GM18499 (cell line): ENCODE measurements around the gene TCOF1.
A peak's percentile ranks its signal among the peaks of the same experiment; 100 is the strongest.

Experiments
- ATAC-seq: cut with Tn5 transposase; IDR thresholded peaks from one replicate; pipeline ENCODE4 v1.9.1; 2021; ENCODE audit warnings: moderate number of reproducible peaks; ENCODE audit not compliant: insufficient read depth, unreplicated experiment

TCOF1 gene

DNA sequence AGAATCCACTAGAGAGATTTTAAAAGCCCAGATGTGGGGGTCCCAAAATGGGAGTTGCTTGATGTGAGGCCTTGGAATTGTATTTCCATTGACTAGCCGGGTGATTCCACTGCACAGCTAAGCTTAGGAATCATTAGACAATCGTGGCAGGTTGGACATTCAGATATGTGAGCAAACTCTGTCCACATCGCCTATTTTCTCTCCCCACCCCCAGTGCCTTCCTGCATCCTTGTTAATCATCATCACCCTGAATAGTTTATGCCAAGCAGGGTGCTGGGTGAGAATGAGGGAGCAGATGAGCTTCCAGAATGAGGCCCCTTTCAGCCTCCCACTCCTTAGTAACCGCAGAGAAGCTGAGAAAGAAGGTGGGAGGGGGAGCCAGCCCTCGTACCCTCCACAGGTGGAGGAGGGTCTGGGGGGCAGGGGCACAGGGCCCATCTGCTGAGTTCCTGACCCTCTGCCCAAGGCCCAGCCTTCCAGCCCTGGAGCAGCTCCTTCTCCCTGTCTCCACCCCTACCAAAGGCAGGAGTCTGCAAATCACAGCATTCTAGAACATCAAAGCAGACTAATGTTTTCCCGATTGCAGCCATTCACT lies 7.7 kb upstream of the TCOF1 start:
- ATAC-seq = no peak

- no peak for ATAC-seq
Measured at GRCh38 chr5:150350524-150351344, 6.8 kb upstream of the TCOF1 start.

DNA sequence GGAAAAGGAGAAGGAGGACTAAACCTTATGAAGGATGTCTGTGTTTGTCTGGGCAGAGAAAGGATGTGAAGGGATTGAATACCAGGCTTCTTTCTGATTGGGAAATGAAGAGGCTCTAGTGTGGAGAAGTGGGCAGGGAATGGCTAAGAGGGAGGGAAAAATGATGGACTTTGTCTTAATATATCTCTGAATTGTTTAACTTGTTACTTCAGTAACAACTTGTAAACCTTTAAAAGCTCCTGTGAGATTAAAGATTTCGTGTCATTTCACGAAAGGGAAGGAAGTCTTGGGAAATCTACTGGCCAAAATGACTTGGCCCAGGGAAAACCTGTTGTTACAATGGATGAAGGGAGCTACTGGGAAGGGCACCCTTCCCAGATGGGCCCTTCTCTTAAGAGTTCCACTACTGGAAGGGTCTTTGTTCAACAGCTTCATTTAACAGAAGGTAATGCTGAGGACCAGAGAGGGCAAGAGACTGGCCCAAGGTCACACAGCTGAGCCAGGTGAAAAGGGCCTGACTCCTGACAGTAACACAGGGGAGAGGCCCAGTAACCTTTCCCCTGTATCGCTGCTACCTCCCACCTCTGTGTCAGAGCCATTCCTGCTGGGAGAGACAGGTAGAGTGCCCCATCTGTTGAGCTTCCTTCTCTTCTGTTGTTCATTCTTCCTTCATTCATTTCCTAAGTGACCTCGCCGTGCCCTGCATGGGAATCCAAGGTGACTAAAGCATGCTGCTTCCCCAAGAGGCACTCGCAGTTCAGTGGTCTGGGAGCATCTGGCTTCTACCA lies 5.1 kb upstream of the TCOF1 start:
- ATAC-seq = no peak

DNA sequence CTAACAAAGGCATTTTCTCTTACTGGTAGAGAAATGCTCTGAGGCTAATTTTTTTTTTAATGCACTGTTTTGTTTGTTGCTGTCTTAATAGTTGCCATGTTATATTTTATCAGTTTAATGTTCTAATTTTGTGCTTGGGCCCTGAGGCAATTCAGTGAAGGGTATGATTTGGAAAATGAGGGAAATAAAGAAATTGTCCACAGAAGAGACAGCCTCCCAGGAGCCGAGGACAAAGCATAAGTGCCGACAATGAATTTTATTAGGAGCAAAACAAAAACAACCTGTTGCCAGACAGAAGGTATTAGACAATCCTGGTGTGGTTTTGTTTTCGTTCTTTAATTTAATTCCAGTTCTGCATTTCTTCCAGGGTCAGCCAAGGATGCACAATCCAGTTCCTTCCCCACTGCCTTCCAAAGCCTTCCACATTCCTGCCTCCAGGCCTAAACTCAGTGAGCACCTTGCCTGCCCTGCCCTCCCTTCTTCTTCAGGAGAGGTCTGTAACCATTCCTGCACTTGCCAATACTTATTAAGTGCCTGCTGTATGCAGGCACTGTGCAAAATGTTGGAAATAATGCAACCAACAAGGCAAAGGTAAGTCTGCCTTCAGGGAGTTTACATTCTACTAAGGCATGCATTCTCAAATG lies 4.3 kb upstream of the TCOF1 start:
- ATAC-seq = no peak

DNA sequence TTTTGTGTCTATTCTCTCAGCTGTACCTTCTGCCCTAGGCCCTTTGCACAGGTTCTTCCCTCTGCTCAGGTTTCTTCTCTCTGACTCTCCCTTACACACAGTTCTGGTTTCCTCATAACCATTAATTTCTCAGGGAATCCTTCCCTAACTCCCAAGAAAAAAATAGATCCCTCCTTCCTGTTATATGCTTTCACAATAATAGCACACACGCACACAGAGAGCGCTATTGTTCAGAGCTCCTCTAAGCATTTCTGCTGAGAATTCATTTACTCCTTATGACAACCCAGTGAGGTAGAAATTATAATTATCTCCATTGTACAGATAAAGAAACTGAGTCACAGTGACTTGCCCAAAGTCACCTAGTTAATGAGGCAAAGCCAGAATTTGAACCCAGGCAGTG lies 1.7 kb upstream of the TCOF1 start:
- ATAC-seq = no peak

DNA sequence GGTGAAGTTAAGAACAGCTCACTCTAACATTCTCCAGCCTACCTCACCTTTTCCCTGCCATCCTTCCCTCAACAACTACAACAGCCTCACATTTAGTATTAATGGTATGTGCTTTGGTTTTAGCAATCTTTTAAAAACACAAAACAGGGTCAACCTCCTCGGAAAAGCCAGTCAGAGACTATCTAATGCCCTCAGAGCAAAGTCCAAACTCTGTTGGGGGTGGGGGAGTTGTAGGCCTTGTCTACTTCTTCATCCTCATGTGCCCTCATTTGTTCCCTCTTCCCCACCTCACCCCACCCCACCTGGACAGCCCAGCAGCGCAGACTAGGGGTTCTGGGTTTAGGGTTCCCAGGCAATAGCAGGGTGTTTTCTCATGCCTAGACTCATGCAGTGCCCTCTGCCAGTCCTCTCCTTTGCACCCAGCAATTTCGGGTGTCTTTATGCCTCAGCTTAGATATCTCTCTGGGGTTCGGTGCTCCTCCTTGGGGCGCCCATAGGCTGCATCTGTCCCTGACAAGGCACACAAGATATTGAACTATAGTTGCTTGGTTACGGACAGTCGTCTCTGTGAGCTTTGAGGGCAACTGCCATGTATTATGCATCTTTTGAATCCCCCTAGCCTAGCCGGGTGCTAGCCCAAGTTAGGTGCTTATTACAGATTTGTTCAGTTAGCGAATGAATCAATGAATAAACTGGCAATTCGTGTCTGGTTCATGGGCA lies 762 bp upstream of the TCOF1 start:
- ATAC-seq = no peak

DNA sequence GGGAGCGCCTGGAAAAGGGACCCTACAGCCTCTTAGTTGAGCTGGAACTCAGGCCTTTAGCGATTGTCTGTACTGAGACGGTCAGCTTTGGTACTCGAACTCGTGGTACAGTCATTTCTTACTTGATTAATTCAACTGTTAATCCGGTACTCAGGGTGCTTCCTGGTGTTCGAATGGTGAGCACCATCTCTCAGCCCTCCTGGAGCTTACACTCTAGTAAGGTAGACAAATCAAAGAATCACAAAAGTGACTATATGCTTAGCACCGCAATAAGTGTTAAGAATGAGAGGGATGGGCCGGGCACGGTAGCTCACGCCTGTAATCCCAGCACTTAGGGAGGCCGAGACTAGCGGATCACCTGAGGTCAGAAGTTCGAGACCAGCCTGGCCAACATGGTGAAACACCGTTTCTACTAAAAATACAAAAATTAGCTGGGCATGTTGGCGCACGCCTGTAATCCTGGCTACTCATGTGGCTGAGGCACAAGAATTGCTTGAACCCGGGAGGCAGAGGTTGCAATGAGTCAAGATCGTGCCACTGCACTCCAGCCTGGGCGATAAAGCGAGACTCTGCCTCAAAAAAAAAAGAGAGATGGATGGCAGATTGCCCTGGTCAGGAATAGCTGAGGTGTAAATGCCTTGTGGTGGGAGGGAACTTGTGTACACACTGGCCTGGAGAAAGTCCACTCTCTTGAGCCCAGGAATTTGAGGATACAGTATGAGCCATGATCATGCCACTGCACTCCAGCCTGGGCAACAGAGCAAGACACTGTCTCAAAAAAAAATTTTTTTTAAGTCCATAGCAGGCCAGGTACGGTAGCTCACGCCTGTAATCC lies 981 bp downstream of the TCOF1 start:
- ATAC-seq = no peak

- peak; percentile 43 for ATAC-seq
Measured at GRCh38 chr5:150361301-150361700, 3.8 kb downstream of the TCOF1 start.

GRCh38 chr5:150363185-150363584 lies 5.7 kb downstream of the TCOF1 start:
- no peak for ATAC-seq

- ATAC-seq = no peak
Measured at GRCh38 chr5:150364004-150364403, 6.5 kb downstream of the TCOF1 start.

DNA sequence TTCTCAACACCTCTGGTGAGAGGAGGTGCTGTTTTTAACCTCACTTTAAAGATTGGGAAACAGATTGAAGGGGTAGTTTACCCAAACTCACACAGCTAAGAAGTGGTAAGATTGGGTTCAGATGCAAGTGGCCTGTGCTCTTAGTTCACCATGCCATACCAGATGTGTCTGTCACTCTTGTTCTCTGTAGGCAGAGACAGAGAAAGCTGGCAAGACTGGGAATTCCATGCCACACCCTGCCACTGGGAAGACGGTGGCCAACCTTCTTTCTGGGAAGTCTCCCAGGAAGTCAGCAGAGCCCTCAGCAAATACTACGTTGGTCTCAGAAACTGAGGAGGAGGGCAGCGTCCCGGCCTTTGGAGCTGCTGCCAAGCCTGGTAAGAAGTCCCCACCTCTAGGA lies 11.0 kb downstream of the TCOF1 start:
- no peak for ATAC-seq

GRCh38 chr5:150372639-150373038 lies 15.1 kb downstream of the TCOF1 start:
- no peak for ATAC-seq

DNA sequence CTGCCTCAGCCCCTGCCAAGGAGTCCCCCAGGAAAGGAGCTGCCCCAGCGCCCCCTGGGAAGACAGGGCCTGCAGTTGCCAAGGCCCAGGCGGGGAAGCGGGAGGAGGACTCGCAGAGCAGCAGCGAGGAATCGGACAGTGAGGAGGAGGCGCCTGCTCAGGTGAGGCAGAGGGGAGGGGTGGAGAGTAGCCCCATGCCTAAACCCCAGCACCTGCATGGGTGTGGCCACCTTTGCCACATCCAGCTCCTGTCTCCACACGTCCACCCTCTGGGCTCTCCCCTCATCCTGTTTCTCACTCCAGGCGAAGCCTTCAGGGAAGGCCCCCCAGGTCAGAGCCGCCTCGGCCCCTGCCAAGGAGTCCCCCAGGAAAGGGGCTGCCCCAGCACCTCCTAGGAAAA lies 17.2 kb downstream of the TCOF1 start:
- ATAC-seq = no peak

GRCh38 chr5:150376799-150377771 lies 19.6 kb downstream of the TCOF1 start:
- no peak for ATAC-seq

DNA sequence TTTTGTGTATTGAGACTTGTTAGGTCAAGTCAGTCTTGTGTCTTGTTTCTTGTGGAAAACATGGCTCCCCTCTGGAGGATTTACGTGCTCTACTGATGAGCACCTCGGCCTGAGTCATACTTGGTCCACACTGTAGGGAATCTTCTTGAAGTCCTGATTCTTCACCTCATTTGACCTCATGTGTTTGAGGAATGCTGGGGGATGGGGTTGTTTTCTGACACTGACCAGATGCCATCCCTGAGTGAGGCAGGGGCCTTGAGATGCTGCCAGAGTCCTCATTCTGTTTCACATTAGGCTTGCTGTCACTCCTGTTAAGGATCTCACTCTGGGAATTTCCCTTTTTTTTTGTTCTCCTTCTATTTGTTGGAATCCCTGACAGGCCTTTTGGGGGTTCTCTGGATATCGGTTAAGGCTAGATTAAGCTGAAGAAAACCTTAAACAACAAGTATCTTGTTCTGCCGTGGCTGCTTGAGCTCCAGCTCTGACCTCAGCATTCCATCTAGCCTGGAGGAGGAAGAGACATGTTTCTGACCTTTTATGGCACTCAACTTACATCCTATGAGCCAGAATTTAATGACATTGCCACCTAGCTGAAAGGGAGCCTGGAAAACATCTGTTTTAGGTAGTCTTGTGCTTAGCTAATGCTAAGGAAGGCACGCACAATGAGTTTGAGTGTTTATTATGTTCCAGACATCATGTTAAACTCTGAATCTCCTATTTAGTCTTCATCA lies 20.6 kb downstream of the TCOF1 start:
- no peak for ATAC-seq

DNA sequence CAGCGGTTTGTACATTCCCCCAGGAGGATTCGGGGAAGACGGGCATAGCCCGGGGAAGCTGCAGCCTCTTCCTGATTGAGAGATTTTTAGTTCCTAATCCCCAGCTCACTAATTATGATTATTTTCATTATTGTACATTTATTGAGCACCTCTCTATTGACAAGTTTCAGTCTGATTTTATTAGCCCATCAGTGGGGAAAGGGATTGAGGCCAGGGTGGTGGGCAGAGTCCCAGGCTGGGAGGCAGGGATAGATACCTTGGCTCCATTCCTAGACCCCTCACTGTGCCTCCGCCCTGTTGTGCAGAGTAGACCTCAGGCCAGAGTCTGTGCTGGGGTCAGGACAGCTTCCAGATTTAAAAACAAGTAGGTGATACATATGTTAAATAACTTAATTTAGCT lies 27.2 kb downstream of the TCOF1 start:
- ATAC-seq = no peak

DNA sequence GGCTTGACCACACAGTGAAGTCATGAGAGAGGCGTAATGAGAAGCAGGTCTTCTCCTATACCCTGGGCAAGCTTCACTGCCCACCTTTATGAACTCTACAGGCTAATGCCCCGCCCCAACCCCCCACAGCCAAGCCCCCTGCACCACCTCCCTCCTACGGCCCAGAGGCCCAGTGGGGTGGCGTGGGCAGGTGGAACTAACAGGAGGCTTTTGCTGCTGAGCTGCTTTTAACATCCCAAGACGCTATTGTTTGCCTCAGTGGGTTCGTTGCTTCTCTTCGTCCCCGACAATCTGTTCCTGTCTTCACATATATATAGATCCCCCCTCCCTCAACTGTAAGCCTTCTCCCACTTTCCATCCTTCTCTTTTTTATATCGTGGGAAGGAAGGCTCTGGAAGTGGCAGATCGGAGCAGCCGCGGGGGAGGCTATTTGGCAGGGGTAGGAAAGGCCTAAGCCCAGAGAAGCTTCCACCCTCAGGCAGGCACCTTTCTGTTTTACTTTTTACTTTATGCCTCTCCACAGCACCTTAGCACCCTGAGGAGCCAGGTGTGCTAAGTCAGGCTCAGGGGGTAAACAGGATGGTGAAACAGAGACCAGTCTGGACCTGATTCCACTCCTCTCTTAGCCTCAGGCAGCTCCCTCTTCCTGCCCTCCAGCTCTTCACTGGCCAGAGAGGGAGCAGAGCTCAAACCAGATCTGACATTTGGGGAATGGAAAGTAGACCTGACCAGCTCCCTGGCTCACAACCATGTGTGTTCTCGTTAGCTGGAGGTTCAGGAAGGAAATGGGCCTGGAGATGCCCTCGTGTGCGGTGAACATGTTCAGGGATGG lies 28.7 kb downstream of the TCOF1 start:
- ATAC-seq = no peak
